A673 (cell line): ENCODE data around the gene VCAN. TPM values are rescaled to one million over a fixed set of nuclear protein-coding genes. Genes with fewer than 3 reads are reported as not detected.

Experiments
- BruUV-seq: library from RNA; stranded (reverse); fragments of 400-500 nt; replicated peaks from 2 replicates; lab custom pipeline; 2021; lab: Mats Ljungman, UMichigan
- CTCF ChIA-PET: fragments of 300-600 bp; sonication (Branson Sonifier 250); formaldehyde crosslinking; loops from one replicate; lab custom pipeline; 2022; ENCODE audit warnings: antibody characterized with exemption; lab: Charles Lee
- POLR2A ChIA-PET: fragments of 300-600 bp; sonication (Branson Sonifier 250); formaldehyde crosslinking; loops from one replicate; lab custom pipeline; 2022; ENCODE audit warnings: antibody characterized with exemption; ENCODE audit not compliant: low non-redundant PET; lab: Charles Lee
- DNase-seq: peaks from one replicate; pipeline ENCODE4 v3.0.0-alpha.2; 2015; ENCODE audit warnings: low spot score
- H3K27ac ChIP-seq: fragments of 200-600 bp; sonication (generic); 2 replicates; pipeline ENCODE4 v1.5.1; 2016; ENCODE audit warnings: mixed run types, low read depth, mild to moderate bottlenecking, mixed read lengths, antibody characterized with exemption, low read length; ENCODE audit not compliant: poor library complexity, severe bottlenecking
- H3K27me3 ChIP-seq: fragments of 200-600 bp; sonication (generic); replicated peaks from 2 replicates; pipeline ENCODE4 v1.6.1; 2017; ENCODE audit warnings: mixed run types, low read depth, mild to moderate bottlenecking, mixed read lengths, antibody characterized with exemption, low read length; ENCODE audit not compliant: insufficient read depth, poor library complexity
- H3K36me3 ChIP-seq: fragments of 200-600 bp; sonication (generic); 2 replicates; pipeline ENCODE4 v1.6.1; 2016; ENCODE audit warnings: mixed run types, mild to moderate bottlenecking, mixed read lengths, antibody characterized with exemption, low read length; ENCODE audit not compliant: insufficient read depth, poor library complexity, severe bottlenecking
- H3K4me1 ChIP-seq: fragments of 200-600 bp; sonication (generic); 2 replicates; pipeline ENCODE4 v1.6.1; 2017; ENCODE audit warnings: mixed run types, mild to moderate bottlenecking, mixed read lengths, antibody characterized with exemption, low read length; ENCODE audit not compliant: insufficient read depth, poor library complexity, severe bottlenecking
- H3K4me3 ChIP-seq: fragments of 200-600 bp; sonication (generic); 2 replicates; pipeline ENCODE4 v1.5.1; 2016; ENCODE audit warnings: low read depth, mixed run types, mild to moderate bottlenecking, mixed read lengths, low read length; ENCODE audit not compliant: poor library complexity, severe bottlenecking
- H3K9me3 ChIP-seq: fragments of 200-600 bp; sonication (generic); 2 replicates; pipeline ENCODE4 v1.6.1; 2016; ENCODE audit warnings: mixed run types, low read depth, mild to moderate bottlenecking, mixed read lengths, antibody characterized with exemption, low read length; ENCODE audit not compliant: poor library complexity, severe bottlenecking
- EZH2 ChIP-seq: fragments of 200-600 bp; sonication (generic); IDR thresholded peaks from 2 replicates; pipeline ENCODE4 v1.6.1; 2017; ENCODE audit warnings: borderline replicate concordance, low read depth, mild to moderate bottlenecking, mixed read lengths, antibody characterized with exemption, low read length; ENCODE audit not compliant: poor library complexity, severe bottlenecking
- intact Hi-C: fragments of 100-400 bp; cut with micrococcal nuclease; formaldehyde crosslinking; loops from one replicate; pipeline ENCODE4 v1.10.0; 2022; ENCODE audit not compliant: unreplicated experiment
- total RNA-seq: library from RNA; stranded (reverse); gene quantifications from 2 replicates; pipeline ENCODE4 v1.2.3, GENCODE V29; 2021
- TF ChIP-seq, protein P1 (sequence below): fragments of 300-800, 200-600 bp; sonication (generic); conservative IDR thresholded peaks from 2 replicates; pipeline ENCODE4 v1.5.1; 2017; ENCODE audit warnings: low read depth, mild to moderate bottlenecking, antibody characterized with exemption, low read length, moderate library complexity, mixed read lengths

Gene VCAN
- total RNA-seq, 1 experiment from 2014 or later, result 0.90 TPM

DNA sequence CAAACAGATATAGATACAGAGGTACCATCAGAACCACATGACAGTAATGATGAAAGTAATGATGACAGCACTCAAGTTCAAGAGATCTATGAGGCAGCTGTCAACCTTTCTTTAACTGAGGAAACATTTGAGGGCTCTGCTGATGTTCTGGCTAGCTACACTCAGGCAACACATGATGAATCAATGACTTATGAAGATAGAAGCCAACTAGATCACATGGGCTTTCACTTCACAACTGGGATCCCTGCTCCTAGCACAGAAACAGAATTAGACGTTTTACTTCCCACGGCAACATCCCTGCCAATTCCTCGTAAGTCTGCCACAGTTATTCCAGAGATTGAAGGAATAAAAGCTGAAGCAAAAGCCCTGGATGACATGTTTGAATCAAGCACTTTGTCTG lies 69.2 kb downstream of the VCAN start:
- H3K4me3 ChIP-seq, result no peak overlapping the region
- H3K27ac ChIP-seq, result no peak overlapping the region
- intact Hi-C loops, result no loop called here
- CTCF ChIA-PET, result no interaction called here
- DNase-seq, result no peak
- no peaks in the 10 kb centered on the region for H3K4me1 ChIP-seq
- H3K36me3 ChIP-seq, result no peaks in the 10 kb centered on the region
- H3K9me3 ChIP-seq, result no peaks in the 10 kb centered on the region
- H3K27me3 ChIP-seq, result no peaks in the 10 kb centered on the region
- POLR2A ChIA-PET, result no interaction called here
- no TSS peak for BruUV-seq
- TF ChIP-seq, protein P1, sequence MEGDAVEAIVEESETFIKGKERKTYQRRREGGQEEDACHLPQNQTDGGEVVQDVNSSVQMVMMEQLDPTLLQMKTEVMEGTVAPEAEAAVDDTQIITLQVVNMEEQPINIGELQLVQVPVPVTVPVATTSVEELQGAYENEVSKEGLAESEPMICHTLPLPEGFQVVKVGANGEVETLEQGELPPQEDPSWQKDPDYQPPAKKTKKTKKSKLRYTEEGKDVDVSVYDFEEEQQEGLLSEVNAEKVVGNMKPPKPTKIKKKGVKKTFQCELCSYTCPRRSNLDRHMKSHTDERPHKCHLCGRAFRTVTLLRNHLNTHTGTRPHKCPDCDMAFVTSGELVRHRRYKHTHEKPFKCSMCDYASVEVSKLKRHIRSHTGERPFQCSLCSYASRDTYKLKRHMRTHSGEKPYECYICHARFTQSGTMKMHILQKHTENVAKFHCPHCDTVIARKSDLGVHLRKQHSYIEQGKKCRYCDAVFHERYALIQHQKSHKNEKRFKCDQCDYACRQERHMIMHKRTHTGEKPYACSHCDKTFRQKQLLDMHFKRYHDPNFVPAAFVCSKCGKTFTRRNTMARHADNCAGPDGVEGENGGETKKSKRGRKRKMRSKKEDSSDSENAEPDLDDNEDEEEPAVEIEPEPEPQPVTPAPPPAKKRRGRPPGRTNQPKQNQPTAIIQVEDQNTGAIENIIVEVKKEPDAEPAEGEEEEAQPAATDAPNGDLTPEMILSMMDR, result no peak
- TF ChIP-seq EZH2, result no peak

DNA sequence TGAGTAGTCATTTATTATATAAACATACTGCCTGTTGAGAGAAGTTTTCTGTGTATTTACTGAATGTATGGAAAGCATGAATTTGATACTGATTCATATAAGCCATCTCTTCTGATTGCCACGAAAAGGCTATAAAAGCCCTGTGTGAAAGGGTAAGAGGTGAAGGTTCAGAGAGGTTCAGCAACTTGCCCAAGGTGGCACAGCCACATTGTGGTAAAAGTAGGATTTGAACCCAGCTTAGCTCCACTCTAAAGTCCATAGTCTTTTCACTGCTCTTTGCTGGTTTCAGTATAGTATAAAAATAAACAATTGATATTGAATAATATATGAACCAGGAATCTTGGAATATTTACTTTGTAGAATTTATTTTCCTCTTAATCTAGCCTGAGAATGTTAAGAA lies 71.3 kb downstream of the VCAN start:
- ChIA-PET POLR2A (no interaction called here), CTCF (no interaction called here)
- Histone ChIP-seq H3K9me3 (no peaks in the 10 kb centered on the region), H3K36me3 (no peaks in the 10 kb centered on the region), H3K27ac (no peak overlapping the region), H3K4me1 (no peaks in the 10 kb centered on the region), H3K4me3 (no peak overlapping the region), H3K27me3 (no peaks in the 10 kb centered on the region)
- intact Hi-C loops, result no loop called here
- BruUV-seq, result no TSS peak
- no peak for DNase-seq
- TF ChIP-seq EZH2, result no peak
- TF ChIP-seq, protein P1, result no peak

DNA sequence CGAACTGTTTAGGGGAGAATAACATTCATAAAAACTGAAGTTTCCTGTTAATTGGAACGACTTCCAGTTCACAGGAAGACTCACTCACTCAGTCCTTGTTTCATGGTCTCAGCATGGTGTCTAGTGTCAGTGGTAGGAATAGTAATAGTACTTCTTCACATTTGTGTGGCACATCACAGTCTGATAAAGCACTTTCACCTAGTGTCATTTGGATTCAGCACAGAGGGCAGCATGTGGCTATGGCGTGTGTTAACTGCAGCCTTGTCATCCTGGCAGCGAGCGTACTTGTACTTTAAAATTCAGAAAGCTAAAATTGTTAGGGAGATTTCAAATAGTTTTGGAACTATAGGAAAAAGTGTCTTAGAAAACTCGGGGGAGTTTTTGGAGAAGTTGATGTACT lies 72.4 kb downstream of the VCAN start:
- BruUV-seq, result no TSS peak
- Histone ChIP-seq H3K27me3 (no peaks in the 10 kb centered on the region), H3K36me3 (no peaks in the 10 kb centered on the region), H3K9me3 (no peaks in the 10 kb centered on the region), H3K4me3 (no peak overlapping the region), H3K4me1 (no peaks in the 10 kb centered on the region), H3K27ac (no peak overlapping the region)
- TF ChIP-seq, protein P1, result no peak
- no peak for TF ChIP-seq EZH2
- intact Hi-C loops, result no loop called here
- ChIA-PET CTCF (no interaction called here), POLR2A (no interaction called here)
- no peak for DNase-seq
